ENCODE results near the gene OSBPL6. TPM values are rescaled to one million over a fixed set of nuclear protein-coding genes. Genes with fewer than 3 reads are reported as not detected.
A peak's percentile ranks its signal among the peaks of the same experiment; 100 is the strongest.

Gene OSBPL6
- total and polyA plus RNA-seq, 2 of the 13 experiments (the other 11 are each of a cell fraction or from before 2014, with no cell fraction given): 0.03 to 0.11 TPM

DNA sequence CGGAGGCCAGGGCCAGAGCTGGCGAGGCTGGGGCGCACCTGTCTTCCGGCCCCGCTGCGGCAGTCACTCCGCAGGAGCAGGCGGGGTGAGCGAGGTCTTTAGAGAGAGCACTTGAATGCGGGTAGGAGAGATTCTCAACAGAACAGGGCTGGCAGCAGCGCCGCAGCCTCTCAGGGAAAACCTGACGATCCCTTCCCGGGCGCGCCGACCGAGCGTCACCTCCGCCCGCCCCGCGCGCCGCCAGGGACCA is 256.1 kb downstream of the OSBPL6 start (continued):
- TF ChIP-seq, protein P1, sequence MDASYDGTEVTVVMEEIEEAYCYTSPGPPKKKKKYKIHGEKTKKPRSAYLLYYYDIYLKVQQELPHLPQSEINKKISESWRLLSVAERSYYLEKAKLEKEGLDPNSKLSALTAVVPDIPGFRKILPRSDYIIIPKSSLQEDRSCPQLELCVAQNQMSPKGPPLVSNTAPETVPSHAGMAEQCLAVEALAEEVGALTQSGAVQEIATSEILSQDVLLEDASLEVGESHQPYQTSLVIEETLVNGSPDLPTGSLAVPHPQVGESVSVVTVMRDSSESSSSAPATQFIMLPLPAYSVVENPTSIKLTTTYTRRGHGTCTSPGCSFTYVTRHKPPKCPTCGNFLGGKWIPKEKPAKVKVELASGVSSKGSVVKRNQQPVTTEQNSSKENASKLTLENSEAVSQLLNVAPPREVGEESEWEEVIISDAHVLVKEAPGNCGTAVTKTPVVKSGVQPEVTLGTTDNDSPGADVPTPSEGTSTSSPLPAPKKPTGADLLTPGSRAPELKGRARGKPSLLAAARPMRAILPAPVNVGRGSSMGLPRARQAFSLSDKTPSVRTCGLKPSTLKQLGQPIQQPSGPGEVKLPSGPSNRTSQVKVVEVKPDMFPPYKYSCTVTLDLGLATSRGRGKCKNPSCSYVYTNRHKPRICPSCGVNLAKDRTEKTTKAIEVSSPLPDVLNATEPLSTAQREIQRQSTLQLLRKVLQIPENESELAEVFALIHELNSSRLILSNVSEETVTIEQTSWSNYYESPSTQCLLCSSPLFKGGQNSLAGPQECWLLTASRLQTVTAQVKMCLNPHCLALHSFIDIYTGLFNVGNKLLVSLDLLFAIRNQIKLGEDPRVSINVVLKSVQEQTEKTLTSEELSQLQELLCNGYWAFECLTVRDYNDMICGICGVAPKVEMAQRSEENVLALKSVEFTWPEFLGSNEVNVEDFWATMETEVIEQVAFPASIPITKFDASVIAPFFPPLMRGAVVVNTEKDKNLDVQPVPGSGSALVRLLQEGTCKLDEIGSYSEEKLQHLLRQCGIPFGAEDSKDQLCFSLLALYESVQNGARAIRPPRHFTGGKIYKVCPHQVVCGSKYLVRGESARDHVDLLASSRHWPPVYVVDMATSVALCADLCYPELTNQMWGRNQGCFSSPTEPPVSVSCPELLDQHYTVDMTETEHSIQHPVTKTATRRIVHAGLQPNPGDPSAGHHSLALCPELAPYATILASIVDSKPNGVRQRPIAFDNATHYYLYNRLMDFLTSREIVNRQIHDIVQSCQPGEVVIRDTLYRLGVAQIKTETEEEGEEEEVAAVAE (CRISPR knock-in tag; IDR thresholded peaks at IDR 0.05; ENCODE audit: borderline replicate concordance): 0 out of 2 replicates have a peak, but pooled peaks have one; percentile 9
- no peak for TF ChIP-seq ZNF17 (CRISPR knock-in tag; IDR thresholded peaks at IDR 0.05)
- TF ChIP-seq ZNF549 (CRISPR knock-in tag; IDR thresholded peaks at IDR 0.05): no peak
- TF ChIP-seq IRF2 (CRISPR knock-in tag; IDR thresholded peaks at IDR 0.05): no peak
- TF ChIP-seq ZNF788 (CRISPR knock-in tag; IDR thresholded peaks at IDR 0.05; ENCODE audit: borderline replicate concordance): no peak
- TF ChIP-seq, protein P2, sequence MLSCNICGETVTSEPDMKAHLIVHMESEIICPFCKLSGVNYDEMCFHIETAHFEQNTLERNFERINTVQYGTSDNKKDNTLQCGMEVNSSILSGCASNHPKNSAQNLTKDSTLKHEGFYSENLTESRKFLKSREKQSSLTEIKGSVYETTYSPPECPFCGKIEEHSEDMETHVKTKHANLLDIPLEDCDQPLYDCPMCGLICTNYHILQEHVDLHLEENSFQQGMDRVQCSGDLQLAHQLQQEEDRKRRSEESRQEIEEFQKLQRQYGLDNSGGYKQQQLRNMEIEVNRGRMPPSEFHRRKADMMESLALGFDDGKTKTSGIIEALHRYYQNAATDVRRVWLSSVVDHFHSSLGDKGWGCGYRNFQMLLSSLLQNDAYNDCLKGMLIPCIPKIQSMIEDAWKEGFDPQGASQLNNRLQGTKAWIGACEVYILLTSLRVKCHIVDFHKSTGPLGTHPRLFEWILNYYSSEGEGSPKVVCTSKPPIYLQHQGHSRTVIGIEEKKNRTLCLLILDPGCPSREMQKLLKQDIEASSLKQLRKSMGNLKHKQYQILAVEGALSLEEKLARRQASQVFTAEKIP (CRISPR knock-in tag; IDR thresholded peaks at IDR 0.05; ENCODE audit: borderline replicate concordance): no peak
- TF ChIP-seq TBP (CRISPR knock-in tag; IDR thresholded peaks at IDR 0.05): no peak
- TF ChIP-seq ZNF839 (CRISPR knock-in tag; IDR thresholded peaks at IDR 0.05; ENCODE audit: borderline replicate concordance): no peak
- TF ChIP-seq ZNF331 (CRISPR knock-in tag; IDR thresholded peaks at IDR 0.05): no peak
- no peak for TF ChIP-seq ZNF780A (CRISPR knock-in tag; IDR thresholded peaks at IDR 0.05)
- TF ChIP-seq NFATC3 (CRISPR knock-in tag; IDR thresholded peaks at IDR 0.05): no peak
- TF ChIP-seq ZNF766 (CRISPR knock-in tag; IDR thresholded peaks at IDR 0.05; ENCODE audit: borderline replicate concordance): no peak
- TF ChIP-seq KDM3A (CRISPR knock-in tag; IDR thresholded peaks at IDR 0.05; ENCODE audit: low read depth): 0 out of 2 replicates have a peak, but pooled peaks have one; percentile 5
- peak; percentile 61; the same call in 1 of the 2 replicates for TF ChIP-seq ZSCAN12 (CRISPR knock-in tag; IDR thresholded peaks at IDR 0.05)
- TF ChIP-seq POLR2AphosphoS5 (IDR thresholded peaks at IDR 0.05; ENCODE audit: low read depth, low read length): no peak
- no peak for TF ChIP-seq ZNF75D (CRISPR knock-in tag; IDR thresholded peaks at IDR 0.05; ENCODE audit: borderline replicate concordance)
- peak; percentile 10; the same call in 1 of the 2 replicates for TF ChIP-seq CREM (IDR thresholded peaks at IDR 0.05)
- no peak for TF ChIP-seq CREM (CRISPR knock-in tag; IDR thresholded peaks at IDR 0.05)
- no peak for TF ChIP-seq ZKSCAN1 (IDR thresholded peaks at IDR 0.05; ENCODE audit: low read length)
- TF ChIP-seq TOPORS (CRISPR knock-in tag; IDR thresholded peaks at IDR 0.05): no peak
- TF ChIP-seq RXRA (CRISPR knock-in tag; IDR thresholded peaks at IDR 0.05): no peak
- TF ChIP-seq ZMYM2 (CRISPR knock-in tag; IDR thresholded peaks at IDR 0.05): no peak
- TF ChIP-seq CEBPG (CRISPR knock-in tag; IDR thresholded peaks at IDR 0.05): no peak
